HG02981 (cell line): ENCODE measurements around the gene FBN3.
"Not testable (repeated sequence)": the region's sequence is repeated elsewhere in the genome, so short reads cannot be mapped to it uniquely, and the experiment has no call there.

ENCODE experiments used
- ATAC-seq: cut with Tn5 transposase; IDR thresholded peaks from one replicate; pipeline ENCODE4 v1.9.1; 2021; ENCODE audit warnings: mild to moderate bottlenecking, moderate library complexity; ENCODE audit not compliant: unreplicated experiment

FBN3 gene

GRCh38 chr19:8064911-8065874 lies 84.2 kb downstream of the FBN3 start:
- no peak for ATAC-seq

- ATAC-seq = no peak
Observed at GRCh38 chr19:8057545-8058270, 91.7 kb downstream of the FBN3 start.

GRCh38 chr19:8056533-8056932 lies 92.9 kb downstream of the FBN3 start:
- no peak for ATAC-seq

- ATAC-seq = no peak
Observed at GRCh38 chr19:8054169-8054568, 95.2 kb downstream of the FBN3 start.

GRCh38 chr19:8052464-8052859 lies 96.9 kb downstream of the FBN3 start, which contains the start of gene CCL25:
TSS of gene CCL25 (plus strand) at chr19:8052760. CDS start at chr19:8053050, 290 bp downstream.
- no peak for ATAC-seq

GRCh38 chr19:8050274-8051096 lies 98.9 kb downstream of the FBN3 start:
- ATAC-seq = peak; percentile 80

- no peak for ATAC-seq
Observed at GRCh38 chr19:8046569-8047165, 102.7 kb downstream of the FBN3 start.

GRCh38 chr19:8045872-8046568 lies 103.4 kb downstream of the FBN3 start:
- no peak for ATAC-seq

- ATAC-seq = no peak
Observed at GRCh38 chr19:8044018-8044417, 105.4 kb downstream of the FBN3 start.

- no peak for ATAC-seq
Observed at GRCh38 chr19:8042900-8043299, 106.5 kb downstream of the FBN3 start.

GRCh38 chr19:8041531-8041931 lies 107.9 kb downstream of the FBN3 start:
- no peak for ATAC-seq

- no peak for ATAC-seq
Observed at GRCh38 chr19:8039231-8039630, 110.2 kb downstream of the FBN3 start.

GRCh38 chr19:8038815-8039214 lies 110.6 kb downstream of the FBN3 start:
- no peak for ATAC-seq

- no peak for ATAC-seq
Observed at GRCh38 chr19:8036434-8037099, 112.8 kb downstream of the FBN3 start.

GRCh38 chr19:8034178-8034525 lies 115.2 kb downstream of the FBN3 start:
- ATAC-seq = no peak

GRCh38 chr19:8033287-8034177 lies 115.9 kb downstream of the FBN3 start:
- ATAC-seq = not testable (repeated sequence)

GRCh38 chr19:8030960-8031359 lies 118.4 kb downstream of the FBN3 start:
- ATAC-seq = no peak

- ATAC-seq = no peak
Observed at GRCh38 chr19:8028951-8029491, 120.4 kb downstream of the FBN3 start.
